Measurements from ENCODE around the gene MTCL1.

MTCL1 gene

DNA sequence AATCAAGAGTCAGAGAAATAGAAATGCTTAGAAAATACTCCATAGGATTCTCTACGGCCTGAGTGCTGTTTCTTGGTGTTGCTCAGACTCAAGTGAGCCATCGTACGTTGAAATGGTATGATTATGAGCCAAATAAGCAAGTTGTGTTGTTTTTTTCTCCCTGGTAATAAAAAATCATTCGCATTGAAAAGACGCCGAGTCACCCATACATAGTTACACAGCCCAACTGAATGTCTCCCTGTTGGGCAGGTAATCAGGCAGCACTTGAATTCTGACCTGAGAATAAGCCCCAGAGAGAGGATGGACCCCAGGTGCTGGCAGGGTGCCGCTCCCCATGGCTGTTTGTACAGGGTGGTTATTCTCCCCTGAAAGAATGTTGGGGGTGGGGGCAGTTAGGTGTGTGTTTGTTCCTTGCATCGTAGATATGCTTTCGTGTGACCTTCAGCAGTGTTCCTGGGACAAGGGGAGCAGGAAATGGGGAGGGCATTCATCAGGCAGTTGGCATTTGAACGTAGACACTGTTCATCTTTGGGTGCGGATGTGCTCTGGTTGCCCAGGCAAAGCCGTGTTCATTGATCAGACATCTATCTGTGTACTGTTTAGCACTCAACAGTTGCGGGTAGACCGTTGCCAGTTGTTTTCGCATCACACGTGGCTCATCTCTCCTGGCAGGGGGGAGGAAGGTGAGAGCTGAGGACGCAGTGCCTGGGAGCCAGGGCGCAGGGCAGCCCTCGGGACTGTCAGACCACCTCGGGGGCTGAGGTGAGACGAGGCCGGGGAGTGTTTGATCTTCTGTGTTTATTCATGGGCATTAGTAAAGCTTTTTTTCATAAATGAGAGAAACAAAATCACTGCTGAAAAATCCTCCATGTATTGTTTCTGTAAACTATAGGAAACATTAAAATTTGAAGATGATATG, 27.3 kb downstream of the MTCL1 start:
- TF ChIP-seq CTCF (IDR thresholded peaks at IDR 0.05; ENCODE audit: extremely low read depth, missing control alignments) = no peak
- no peak for DNase-seq (ENCODE audit: low spot score)

DNA sequence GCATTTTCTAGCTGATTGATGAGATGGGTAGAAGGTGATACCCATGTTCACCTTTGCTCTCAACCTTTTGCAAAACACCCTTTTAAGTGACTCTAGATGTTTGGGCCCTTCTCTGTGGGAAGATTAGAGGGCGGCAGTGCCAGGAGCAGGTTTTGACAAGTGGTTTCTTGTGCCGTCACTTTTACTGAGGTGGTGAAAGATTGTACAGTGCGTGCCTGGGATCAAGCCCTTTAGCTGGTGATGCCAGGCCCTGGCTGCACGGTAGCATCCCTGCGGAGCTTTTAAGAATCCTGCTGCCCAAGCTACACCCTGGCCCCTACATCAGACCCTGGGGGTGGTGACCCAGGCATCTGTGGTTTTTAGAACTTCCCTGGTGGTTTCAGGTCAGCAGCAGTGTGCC, 29.1 kb downstream of the MTCL1 start:
- no peak for TF ChIP-seq CTCF (IDR thresholded peaks at IDR 0.05; ENCODE audit: extremely low read depth, missing control alignments)
- DNase-seq (ENCODE audit: low spot score) = no peak

DNA sequence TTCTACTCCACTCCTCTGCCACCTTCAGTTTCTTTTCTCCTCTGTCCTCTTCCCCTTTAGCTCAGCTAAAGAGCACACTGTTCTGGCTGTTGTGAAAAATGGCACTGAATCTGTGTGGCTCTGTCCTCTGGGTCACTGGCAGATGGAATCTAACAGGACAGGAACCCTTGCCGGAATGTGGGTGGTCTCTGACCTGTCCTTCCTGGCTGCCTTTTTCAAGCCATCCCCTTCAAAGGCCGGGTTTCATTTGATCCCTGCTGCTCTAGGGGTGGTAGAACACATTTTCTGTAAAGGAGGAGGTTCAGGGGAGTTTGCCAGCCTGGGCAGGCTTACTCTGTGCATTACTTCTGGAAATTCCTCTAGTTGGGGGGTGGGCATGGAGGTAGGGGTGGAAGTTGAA, 29.9 kb downstream of the MTCL1 start:
- DNase-seq (ENCODE audit: low spot score) = no peak
- TF ChIP-seq CTCF (IDR thresholded peaks at IDR 0.05; ENCODE audit: extremely low read depth, missing control alignments) = no peak

DNA sequence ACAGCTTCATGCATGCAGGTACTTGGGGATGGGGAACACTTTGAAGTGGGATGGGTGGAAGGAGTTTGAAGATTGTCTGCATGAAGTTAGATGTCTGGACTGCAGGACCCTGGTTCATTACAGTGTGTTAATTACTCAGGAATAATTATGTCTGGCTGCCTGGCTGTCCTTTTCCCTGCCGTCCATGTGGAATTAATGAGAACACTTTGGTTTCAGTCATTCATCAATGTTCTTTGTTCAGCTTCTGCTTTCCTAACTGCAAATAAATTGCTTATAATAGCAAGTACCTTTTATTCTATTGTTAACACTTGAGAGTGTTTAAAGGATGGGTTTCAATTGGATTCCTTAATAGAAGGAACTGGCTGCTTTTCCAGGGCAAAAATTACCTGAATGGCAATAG, 35.8 kb downstream of the MTCL1 start:
- no peak for DNase-seq (ENCODE audit: low spot score)
- TF ChIP-seq CTCF (IDR thresholded peaks at IDR 0.05; ENCODE audit: extremely low read depth, missing control alignments) = no peak

DNA sequence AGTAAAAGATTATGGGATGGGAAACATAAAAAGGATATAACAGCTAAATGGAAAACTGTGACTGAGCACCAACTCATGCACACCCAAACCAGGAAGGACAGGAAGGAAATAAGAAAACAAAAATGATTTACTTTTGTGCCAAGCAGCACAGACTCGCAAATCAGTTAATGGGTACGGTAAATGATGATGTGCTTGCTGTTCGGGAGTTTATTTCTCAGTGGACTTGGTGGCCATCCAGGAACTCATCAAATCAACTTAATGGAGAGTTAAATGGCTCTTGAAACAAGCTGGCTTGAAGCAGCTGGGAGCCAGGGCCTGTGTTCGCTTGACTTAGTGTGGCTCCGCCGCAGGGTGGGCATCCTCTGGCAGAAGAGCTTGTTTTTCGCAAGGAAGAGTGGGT, 36.2 kb downstream of the MTCL1 start:
- no peak for TF ChIP-seq CTCF (IDR thresholded peaks at IDR 0.05; ENCODE audit: extremely low read depth, missing control alignments)
- no peak for DNase-seq (ENCODE audit: low spot score)

- no peak for TF ChIP-seq CTCF (IDR thresholded peaks at IDR 0.05; ENCODE audit: extremely low read depth, missing control alignments)
- no peak for DNase-seq (ENCODE audit: low spot score)
These were observed 37.3 kb downstream of the MTCL1 start for GRCh38 chr18:8742387-8743361.

DNA sequence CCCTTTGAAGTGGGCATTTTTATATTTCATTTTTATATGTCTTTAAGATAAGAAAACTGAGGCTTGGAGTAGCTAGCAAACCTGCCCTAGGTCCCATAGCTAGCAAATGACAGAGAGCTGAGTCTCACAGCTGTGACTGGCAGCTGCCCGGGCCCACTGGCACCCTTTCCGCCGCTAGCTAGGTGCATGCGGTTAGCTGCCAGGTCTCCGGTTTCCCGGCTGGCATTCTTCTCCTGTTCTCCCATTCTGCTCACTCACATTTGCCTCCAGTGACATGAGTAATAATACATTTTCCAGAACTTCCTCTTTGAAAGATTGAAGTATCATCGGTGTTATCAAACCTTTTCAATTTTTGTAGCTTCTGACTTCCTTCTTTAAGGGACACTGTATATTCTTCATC, 38.7 kb downstream of the MTCL1 start:
- DNase-seq (ENCODE audit: low spot score) = no peak
- no peak for TF ChIP-seq CTCF (IDR thresholded peaks at IDR 0.05; ENCODE audit: extremely low read depth, missing control alignments)
